Testis (tissue), 3 donors: Measurements from ENCODE around the gene AADAT. TPM values are rescaled to one million over a fixed set of nuclear protein-coding genes. Genes with fewer than 3 reads are reported as not detected.

Experiments used
- DNase-seq: peaks from one replicate; pipeline ENCODE4 v3.0.0-alpha.2; 2019
- H3K27ac ChIP-seq, 2 donors: fragments of 200-600 bp; sonication (generic); one replicate each; pipeline ENCODE4 v1.5.1; 2019
- H3K27me3 ChIP-seq: fragments of 200-600 bp; sonication (generic); one replicate; pipeline ENCODE4 v1.5.1; 2019
- H3K36me3 ChIP-seq: fragments of 200-600 bp; sonication (generic); one replicate; pipeline ENCODE4 v1.5.1; 2017; ENCODE audit warnings: low read depth; ENCODE audit errors: missing control alignments
- H3K4me1 ChIP-seq: fragments of 200-600 bp; sonication (generic); one replicate; pipeline ENCODE4 v1.5.1; 2019
- H3K4me3 ChIP-seq, 2 donors: fragments of 200-600 bp; sonication (generic); one replicate each; pipeline ENCODE4 v1.5.1; 2017 to 2019
- H3K9me3 ChIP-seq: fragments of 200-600 bp; sonication (generic); one replicate; pipeline ENCODE4 v1.5.1; 2017
- POLR2A ChIP-seq: fragments of 450-650 bp; IDR thresholded peaks from one replicate; pipeline ENCODE4 v1.6.1; 2017; ENCODE audit warnings: antibody characterized with exemption, mild to moderate bottlenecking, moderate library complexity
- WGBS, 2 donors: methylation state at CpG; one replicate each; pipeline ENCODE4 v1.1.5; 2018; 5-methylcytosine and 5-hydroxymethylcytosine counted together
- intact Hi-C: fragments of 100-400 bp; cut with DNase I; formaldehyde crosslinking; loops from one replicate; pipeline ENCODE4 v1.15.1; 2023; ENCODE audit warnings: low total_unique reads
- polyA plus RNA-seq: library from polyadenylated mRNA; stranded (reverse); fragments of 350-450 nt; fragmentation: Illumina TruSeq; extraction: RNeasy Lipid Tissue Mini Kit (QIAGEN cat#74804); gene quantifications from one replicate; pipeline ENCODE4 v1.2.3, GENCODE V29; 2014; ENCODE audit warnings: low read depth, low replicate concordance; ENCODE audit not compliant: insufficient read depth
- total RNA-seq, 2 donors: library from RNA; depleted of rRNA; stranded (reverse); fragments of >200 nt; gene quantifications; one replicate each; pipeline ENCODE4 v1.2.3, GENCODE V29; 2016
- TF ChIP-seq, protein P1 (sequence below), 3 experiments: fragments of 450-650 bp in 2 of 3; fragments of 200-600 bp in 1 of 3; sonication (generic) in 1 of 3; IDR thresholded peaks; one replicate each; pipeline ENCODE4 v1.5.1; 2016 to 2019; ENCODE audit warnings: antibody characterized with exemption in 3 of 3, mild to moderate bottlenecking in 2 of 3, moderate library complexity in 1 of 3

The AADAT gene
- total and polyA plus RNA-seq, 3 donors from 2014 or later: 9.3 to 29.4 (median 10.7) TPM

DNA sequence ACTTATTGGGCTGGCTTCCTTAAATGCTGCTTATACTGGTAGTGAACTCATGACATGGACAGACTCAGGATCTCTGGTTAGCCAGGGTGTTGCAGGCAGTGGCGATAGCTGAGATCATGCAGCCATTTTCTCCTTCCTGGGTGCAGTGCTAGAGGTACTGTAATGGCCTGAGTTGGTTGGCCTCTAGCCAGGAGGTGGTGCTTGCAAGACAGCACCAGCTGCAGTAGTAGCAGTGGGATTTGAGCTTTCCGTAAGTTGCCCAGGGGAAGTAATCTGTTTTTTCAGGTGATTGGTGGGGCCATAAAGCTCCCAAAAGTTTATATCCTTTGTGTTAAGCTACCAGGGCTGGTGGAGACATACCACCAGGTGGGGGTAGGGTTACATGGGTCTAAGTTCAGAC lies 45.1 kb upstream of the AADAT start:
- no peak for TF ChIP-seq POLR2A
- TF ChIP-seq, protein P1, sequence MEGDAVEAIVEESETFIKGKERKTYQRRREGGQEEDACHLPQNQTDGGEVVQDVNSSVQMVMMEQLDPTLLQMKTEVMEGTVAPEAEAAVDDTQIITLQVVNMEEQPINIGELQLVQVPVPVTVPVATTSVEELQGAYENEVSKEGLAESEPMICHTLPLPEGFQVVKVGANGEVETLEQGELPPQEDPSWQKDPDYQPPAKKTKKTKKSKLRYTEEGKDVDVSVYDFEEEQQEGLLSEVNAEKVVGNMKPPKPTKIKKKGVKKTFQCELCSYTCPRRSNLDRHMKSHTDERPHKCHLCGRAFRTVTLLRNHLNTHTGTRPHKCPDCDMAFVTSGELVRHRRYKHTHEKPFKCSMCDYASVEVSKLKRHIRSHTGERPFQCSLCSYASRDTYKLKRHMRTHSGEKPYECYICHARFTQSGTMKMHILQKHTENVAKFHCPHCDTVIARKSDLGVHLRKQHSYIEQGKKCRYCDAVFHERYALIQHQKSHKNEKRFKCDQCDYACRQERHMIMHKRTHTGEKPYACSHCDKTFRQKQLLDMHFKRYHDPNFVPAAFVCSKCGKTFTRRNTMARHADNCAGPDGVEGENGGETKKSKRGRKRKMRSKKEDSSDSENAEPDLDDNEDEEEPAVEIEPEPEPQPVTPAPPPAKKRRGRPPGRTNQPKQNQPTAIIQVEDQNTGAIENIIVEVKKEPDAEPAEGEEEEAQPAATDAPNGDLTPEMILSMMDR (IDR thresholded peaks at IDR 0.05): no peak
- no peaks in the 10 kb centered on the region for H3K27me3 ChIP-seq
- no peak for DNase-seq
- no peaks in the 10 kb centered on the region for H3K4me1 ChIP-seq
- no peak overlapping the region for H3K4me3 ChIP-seq
- H3K36me3 ChIP-seq: no peaks in the 10 kb centered on the region
- no peaks in the 10 kb centered on the region for H3K9me3 ChIP-seq
- intact Hi-C loops: no loop called here
- 82% methylated on average over 2 of the region's 2 CpGs; no CpG with 5 or more reads in 1 of the 2 donors for WGBS, 2 donors
- H3K27ac ChIP-seq: no peak overlapping the region

DNA sequence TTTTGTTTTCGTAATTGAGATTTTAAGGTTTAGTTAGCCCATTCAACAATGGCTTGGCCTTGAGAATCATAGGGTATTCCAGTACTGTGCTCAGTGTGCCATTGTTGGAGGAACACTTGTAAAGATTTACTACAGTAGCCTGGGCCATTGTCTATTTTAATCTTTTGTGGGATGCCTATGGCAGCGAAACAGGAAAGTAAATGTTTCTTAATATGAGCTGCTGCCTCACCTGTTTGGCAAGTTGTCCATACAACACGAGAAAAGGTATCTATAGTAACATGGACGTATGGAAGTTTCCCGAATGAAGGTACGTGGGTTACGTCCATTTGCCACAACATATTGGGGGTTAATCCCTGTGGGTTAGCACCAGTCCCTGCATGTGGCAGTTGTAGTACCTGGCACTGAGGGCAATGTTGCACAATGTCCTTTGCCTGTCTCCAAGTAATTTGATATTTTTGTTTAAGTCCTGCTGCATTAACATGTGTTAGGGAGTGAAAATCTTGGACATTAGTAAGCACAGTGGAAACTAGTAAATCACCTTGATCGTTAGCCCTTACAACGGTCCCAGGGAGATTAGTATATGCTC lies 38.6 kb upstream of the AADAT start:
- Histone ChIP-seq H3K4me1 (no peaks in the 10 kb centered on the region), H3K36me3 (no peaks in the 10 kb centered on the region), H3K4me3 (no peak overlapping the region), H3K27ac (no peak overlapping the region), H3K9me3 (no peaks in the 10 kb centered on the region), H3K27me3 (no peaks in the 10 kb centered on the region)
- TF ChIP-seq POLR2A: no peak
- TF ChIP-seq, protein P1 (IDR thresholded peaks at IDR 0.05): no peak
- WGBS, 2 donors: 79 to 82% methylated on average over 9 of the region's 9 CpGs
- intact Hi-C loops: no loop called here
- no peak for DNase-seq

DNA sequence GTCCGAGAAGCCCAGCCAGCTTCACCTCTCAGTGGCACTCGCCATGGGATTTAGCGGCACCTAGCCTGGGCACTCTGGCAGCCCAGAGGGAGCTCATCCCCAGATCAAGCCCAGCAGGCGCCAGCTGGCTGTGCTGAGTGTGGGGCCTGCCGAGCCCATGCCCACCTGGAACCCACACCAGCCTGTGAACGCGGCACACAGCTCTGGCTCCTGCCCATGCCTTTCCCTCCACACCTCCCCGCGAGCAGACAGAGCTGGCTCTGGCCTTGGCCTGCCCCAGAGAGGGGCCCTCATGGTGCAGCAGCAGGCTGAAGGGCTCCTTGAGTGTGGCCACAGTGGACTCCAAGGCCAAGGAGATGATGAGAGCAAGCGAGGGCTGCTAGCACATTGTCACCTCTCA lies 38.0 kb upstream of the AADAT start:
- intact Hi-C loops: no loop called here

DNA sequence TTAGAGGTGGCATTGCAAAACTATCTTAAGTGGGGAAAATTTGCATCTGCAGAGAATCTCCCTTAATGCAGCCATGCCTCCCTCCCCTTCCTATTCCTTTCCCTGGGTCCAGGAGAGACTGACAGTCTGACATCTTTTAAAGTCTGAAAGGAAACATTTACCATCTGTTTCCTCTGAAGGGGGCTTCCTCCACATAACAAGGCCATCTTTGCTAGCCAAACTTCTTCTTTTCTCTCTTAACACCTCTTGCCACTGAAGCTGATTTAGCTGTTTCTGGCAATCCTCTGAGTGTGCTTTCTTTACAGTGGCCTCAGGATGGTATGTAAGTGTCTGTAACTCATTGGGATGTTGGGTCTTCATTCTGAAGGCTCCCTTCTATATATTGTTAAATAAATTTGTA lies 34.6 kb upstream of the AADAT start:
- H3K9me3 ChIP-seq: no peaks in the 10 kb centered on the region
- intact Hi-C loops: no loop called here
- TF ChIP-seq, protein P1 (IDR thresholded peaks at IDR 0.05): no peak
- TF ChIP-seq POLR2A: no peak
- H3K27me3 ChIP-seq: no peaks in the 10 kb centered on the region
- H3K27ac ChIP-seq: no peak overlapping the region
- H3K36me3 ChIP-seq: no peaks in the 10 kb centered on the region
- H3K4me3 ChIP-seq: no peak overlapping the region
- no peak for DNase-seq
- no peaks in the 10 kb centered on the region for H3K4me1 ChIP-seq

More for the DNA sequence above, 38.0 kb upstream of the AADAT start:
- H3K4me1 ChIP-seq: no peaks in the 10 kb centered on the region
- H3K4me3 ChIP-seq: no peak overlapping the region
- no peaks in the 10 kb centered on the region for H3K9me3 ChIP-seq
- no peak overlapping the region for H3K27ac ChIP-seq
- TF ChIP-seq, protein P1 (IDR thresholded peaks at IDR 0.05): no peak
- TF ChIP-seq POLR2A: no peak
- H3K27me3 ChIP-seq: no peaks in the 10 kb centered on the region
- no peak for DNase-seq
- WGBS, 2 donors: 82 to 97% methylated on average over 4 to 10 of the region's 10 CpGs
- no peaks in the 10 kb centered on the region for H3K36me3 ChIP-seq

DNA sequence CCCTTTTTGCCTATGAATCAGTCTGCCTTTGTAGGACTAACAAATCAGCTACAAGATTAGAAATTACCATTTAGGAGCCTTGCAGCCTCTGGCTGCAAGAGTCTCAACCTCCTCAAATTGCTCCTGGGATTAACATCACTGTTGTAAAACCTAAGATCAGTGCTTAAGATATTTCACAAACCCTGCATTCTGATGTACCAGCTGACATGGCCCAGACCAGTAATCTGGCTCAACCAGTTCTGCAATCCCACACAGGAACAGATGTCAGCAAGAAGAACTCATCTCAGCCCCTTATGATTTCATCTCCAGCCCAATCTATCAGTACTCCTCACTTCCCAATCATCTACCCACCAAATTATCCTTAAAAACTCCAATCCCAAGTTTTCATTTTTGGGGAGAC lies 32.5 kb upstream of the AADAT start:
- no peak overlapping the region for H3K27ac ChIP-seq

More for the DNA sequence above, 32.5 kb upstream of the AADAT start:
- no peak overlapping the region for H3K4me3 ChIP-seq
- DNase-seq: no peak
- no peaks in the 10 kb centered on the region for H3K9me3 ChIP-seq
- H3K36me3 ChIP-seq: no peaks in the 10 kb centered on the region
- no peaks in the 10 kb centered on the region for H3K27me3 ChIP-seq
- intact Hi-C loops: no loop called here
- H3K4me1 ChIP-seq: no peaks in the 10 kb centered on the region
- TF ChIP-seq POLR2A: no peak
- TF ChIP-seq, protein P1 (IDR thresholded peaks at IDR 0.05): no peak
